Upper lobe of right lung (tissue), 1 donor: ENCODE data around the gene C22orf42. TPM values are rescaled to one million over a fixed set of nuclear protein-coding genes. Genes with fewer than 3 reads are reported as not detected.

Source experiments
- ATAC-seq: fragments of 200-7000 bp; cut with Tn5 transposase; one replicate; pipeline ENCODE4 v1.9.1; 2020; ENCODE audit warnings: mild to moderate bottlenecking, moderate library complexity
- DNase-seq: peaks from one replicate; pipeline ENCODE4 v3.0.0-alpha.2; 2020
- H3K27ac ChIP-seq: fragments of 200-600 bp; one replicate; pipeline ENCODE4 v1.8.0; 2022
- H3K27me3 ChIP-seq: fragments of 200-600 bp; one replicate; pipeline ENCODE4 v1.8.0; 2022; ENCODE audit warnings: mild to moderate bottlenecking
- H3K36me3 ChIP-seq: fragments of 200-600 bp; one replicate; pipeline ENCODE4 v1.8.0; 2022
- H3K4me1 ChIP-seq: fragments of 200-600 bp; one replicate; pipeline ENCODE4 v1.8.0; 2022
- H3K4me3 ChIP-seq: fragments of 200-600 bp; one replicate; pipeline ENCODE4 v1.8.0; 2022; ENCODE audit warnings: mild to moderate bottlenecking
- H3K9me3 ChIP-seq: fragments of 200-600 bp; one replicate; pipeline ENCODE4 v1.8.0; 2022
- intact Hi-C: fragments of 100-400 bp; cut with DNase I; formaldehyde crosslinking; loops from one replicate; pipeline ENCODE4 v1.11.0; 2022
- total RNA-seq: library from RNA; stranded (reverse); fragmentation: NEBNext Ultra II Directional; extraction: Animal tissue kit (Norgen Biotek cat#: 25700); gene quantifications from one replicate; pipeline ENCODE4 v1.2.1, GENCODE V29; 2021
- TF ChIP-seq, protein P1 (sequence below): fragments of 200-600 bp; IDR thresholded peaks from one replicate; pipeline ENCODE4 v1.8.0; 2022; ENCODE audit warnings: antibody characterized with exemption
- donor health status: DM: no; HTN: yes; CAD: no; lungs with severe emphysema.

C22orf42 gene
- total RNA-seq, 1 donor from 2014 or later = not detected

DNA sequence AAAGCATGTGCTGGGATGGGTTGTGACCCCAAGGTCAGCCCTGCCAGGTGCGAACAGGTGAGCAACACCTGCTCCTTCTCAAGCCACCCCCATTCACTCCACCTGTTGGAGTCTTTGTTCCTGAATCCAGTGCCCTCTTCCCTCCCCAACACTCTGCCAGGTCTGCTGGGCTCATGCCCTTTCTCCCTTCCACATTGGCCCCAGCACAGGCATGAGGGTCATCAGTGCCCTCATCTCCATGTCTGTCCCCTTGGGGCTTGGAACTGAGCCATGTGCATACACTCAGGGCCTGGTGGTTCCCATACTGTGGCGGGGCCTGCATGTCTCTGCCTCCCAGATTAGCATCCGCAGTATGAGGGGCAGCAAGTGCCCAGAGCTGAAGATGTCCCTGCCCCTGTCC is 26.7 kb upstream of the C22orf42 start:
- TF ChIP-seq, protein P1, sequence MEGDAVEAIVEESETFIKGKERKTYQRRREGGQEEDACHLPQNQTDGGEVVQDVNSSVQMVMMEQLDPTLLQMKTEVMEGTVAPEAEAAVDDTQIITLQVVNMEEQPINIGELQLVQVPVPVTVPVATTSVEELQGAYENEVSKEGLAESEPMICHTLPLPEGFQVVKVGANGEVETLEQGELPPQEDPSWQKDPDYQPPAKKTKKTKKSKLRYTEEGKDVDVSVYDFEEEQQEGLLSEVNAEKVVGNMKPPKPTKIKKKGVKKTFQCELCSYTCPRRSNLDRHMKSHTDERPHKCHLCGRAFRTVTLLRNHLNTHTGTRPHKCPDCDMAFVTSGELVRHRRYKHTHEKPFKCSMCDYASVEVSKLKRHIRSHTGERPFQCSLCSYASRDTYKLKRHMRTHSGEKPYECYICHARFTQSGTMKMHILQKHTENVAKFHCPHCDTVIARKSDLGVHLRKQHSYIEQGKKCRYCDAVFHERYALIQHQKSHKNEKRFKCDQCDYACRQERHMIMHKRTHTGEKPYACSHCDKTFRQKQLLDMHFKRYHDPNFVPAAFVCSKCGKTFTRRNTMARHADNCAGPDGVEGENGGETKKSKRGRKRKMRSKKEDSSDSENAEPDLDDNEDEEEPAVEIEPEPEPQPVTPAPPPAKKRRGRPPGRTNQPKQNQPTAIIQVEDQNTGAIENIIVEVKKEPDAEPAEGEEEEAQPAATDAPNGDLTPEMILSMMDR = no peak
- H3K4me3 ChIP-seq = no peak overlapping the region
- no peaks in the 10 kb centered on the region for H3K4me1 ChIP-seq
- intact Hi-C loops = no loop called here
- no peaks in the 10 kb centered on the region for H3K36me3 ChIP-seq
- DNase-seq = no peak
- no peaks in the 10 kb centered on the region for H3K9me3 ChIP-seq
- ATAC-seq = no peak
- H3K27me3 ChIP-seq = peaks cover 4% of the 10 kb centered on the region
- no peak overlapping the region for H3K27ac ChIP-seq

DNA sequence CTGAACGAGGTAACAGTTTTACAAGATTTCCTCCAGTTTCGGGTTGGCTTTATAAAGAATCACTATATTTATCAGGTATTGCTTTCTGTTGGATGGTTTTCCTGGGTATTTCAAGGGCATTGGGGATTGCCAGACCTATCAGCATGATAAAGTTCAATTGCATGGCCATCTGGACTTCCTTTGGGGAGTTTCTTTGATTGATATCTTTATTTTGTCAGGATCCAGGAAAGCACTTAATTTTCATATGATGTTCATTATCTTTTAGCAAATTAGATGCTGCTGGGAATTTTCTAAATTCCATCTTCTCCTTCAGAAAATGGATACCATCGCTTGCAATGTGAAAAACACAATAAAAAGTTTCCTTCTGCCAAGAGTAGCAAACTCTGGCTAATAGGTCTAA is 24.5 kb upstream of the C22orf42 start:
- no peak for ATAC-seq

DNA sequence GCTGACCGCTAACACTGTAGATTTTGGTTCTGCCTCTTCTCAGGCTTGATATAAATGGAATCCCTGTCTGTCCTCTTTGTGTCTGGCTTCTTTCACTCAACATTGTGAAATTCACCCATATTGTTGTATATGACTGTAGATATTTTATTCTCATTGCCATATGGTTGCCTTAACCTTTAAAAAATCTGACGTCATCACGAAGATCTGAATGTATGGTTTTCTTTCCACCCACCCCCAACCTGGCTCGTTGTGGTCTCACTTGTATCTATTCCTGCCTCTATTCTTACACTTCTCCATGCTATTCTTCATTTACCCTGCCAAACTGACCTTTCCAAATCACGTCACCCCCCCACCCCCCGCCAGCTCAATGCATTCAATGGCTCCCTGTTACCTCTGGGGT is 21.9 kb upstream of the C22orf42 start:
- ATAC-seq = no peak
- H3K4me1 ChIP-seq = no peaks in the 10 kb centered on the region
- intact Hi-C loops = no loop called here
- no peaks in the 10 kb centered on the region for H3K9me3 ChIP-seq
- no peak for DNase-seq
- TF ChIP-seq, protein P1 = no peak
- peaks cover 23% of the 10 kb centered on the region for H3K27me3 ChIP-seq
- H3K36me3 ChIP-seq = no peaks in the 10 kb centered on the region
- no peak overlapping the region for H3K27ac ChIP-seq
- no peak overlapping the region for H3K4me3 ChIP-seq

More for the DNA sequence above, 24.5 kb upstream of the C22orf42 start:
- no peaks in the 10 kb centered on the region for H3K9me3 ChIP-seq
- H3K36me3 ChIP-seq = no peaks in the 10 kb centered on the region
- H3K27me3 ChIP-seq = peaks cover 5% of the 10 kb centered on the region
- no peaks in the 10 kb centered on the region for H3K4me1 ChIP-seq
- intact Hi-C loops = no loop called here
- H3K27ac ChIP-seq = no peak overlapping the region
- TF ChIP-seq, protein P1 = no peak
- H3K4me3 ChIP-seq = no peak overlapping the region
- no peak for DNase-seq

DNA sequence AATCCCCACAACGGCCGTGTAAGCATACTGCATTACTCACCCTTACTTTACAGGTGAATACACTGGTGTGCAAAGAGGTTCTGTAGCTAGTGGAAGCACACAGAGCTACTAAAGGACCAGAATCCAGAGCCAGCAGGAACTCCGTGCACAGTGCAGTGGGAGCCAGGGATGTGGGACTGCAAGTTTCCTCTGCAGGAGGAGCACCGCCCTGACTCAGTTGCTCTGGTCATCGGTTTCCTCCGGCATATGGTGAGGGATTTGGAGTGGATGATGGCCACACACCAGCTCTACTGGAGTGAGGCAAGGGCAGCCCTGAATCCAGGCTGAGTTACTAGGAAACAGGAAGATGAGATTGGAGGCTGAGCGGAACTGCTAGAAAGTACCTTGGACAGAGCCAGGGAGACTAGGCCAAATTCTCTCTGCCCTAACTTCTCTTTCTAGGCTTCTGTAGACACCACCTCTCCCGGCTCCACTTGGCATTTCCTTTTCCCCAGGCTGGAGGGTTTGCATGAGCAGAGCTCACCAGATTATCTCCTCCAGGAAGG is 18.2 kb upstream of the C22orf42 start:
- H3K27me3 ChIP-seq = peaks cover 35% of the 10 kb centered on the region
- intact Hi-C loops = no loop called here

DNA sequence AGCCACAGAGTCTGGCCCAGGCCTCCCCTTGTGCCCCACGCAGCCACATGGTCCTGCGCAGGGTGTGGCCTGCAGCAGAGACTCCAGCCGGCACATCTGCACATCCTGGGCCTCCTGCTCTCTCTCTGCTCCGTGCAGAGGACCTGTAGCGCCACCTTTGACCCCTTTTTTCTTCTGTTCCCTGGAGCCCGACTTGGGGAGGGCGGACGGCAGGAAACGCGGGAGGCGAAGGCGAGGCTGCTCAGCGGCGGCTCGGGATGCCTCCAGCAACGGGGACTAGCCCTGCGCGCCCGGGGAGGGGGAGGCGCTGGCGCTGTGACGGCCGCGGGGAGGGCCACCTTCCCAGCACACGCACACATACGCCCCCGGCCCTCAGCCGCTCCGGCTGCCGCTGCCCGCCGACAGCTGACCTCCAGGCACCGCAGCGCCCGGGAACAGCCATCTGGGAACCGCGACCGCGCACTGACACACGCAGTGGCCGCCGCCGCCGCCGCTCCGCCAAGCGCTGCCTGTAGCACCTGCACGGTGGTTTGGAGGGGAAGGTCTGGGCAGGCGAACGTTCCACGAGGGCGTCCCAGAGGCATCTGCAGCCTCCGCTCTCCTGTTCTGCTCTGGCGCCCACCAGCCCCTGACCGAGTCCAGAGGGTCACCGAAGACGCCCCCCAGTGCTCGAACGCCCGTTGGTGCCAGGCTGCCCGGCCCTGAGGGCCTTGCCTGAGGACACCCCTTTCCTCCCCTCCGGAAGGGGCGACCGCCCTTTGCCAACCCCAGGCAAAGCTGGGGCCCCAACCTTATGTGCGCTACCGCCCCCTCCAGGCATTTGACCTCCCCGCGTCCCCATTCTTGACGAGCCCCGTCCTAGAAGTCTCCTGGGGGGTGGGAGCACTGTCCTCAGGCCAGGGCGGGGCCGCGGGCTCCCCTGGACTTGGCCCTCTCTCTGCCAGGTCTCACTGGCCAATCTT is 16.9 kb upstream of the C22orf42 start:
- H3K9me3 ChIP-seq = no peaks in the 10 kb centered on the region
- no peak for DNase-seq
- peaks cover 32% of the 10 kb centered on the region for H3K27me3 ChIP-seq
- H3K4me3 ChIP-seq = no peak overlapping the region
- TF ChIP-seq, protein P1 = no peak
- no peaks in the 10 kb centered on the region for H3K36me3 ChIP-seq
- ATAC-seq = peak; percentile 30
- H3K27ac ChIP-seq = no peak overlapping the region
- no peaks in the 10 kb centered on the region for H3K4me1 ChIP-seq
- intact Hi-C loops = no loop called here

More for the DNA sequence above, 18.2 kb upstream of the C22orf42 start:
- DNase-seq (no peak), ATAC-seq (no peak)
- no peaks in the 10 kb centered on the region for H3K9me3 ChIP-seq
- no peak overlapping the region for H3K4me3 ChIP-seq
- H3K4me1 ChIP-seq = no peaks in the 10 kb centered on the region
- H3K27ac ChIP-seq = no peak overlapping the region
- TF ChIP-seq, protein P1 = no peak
- no peaks in the 10 kb centered on the region for H3K36me3 ChIP-seq
